SK-N-SH (cell line): Measurements from ENCODE around the gene MBD3. TPM values are rescaled to one million over a fixed set of nuclear protein-coding genes. Genes with fewer than 3 reads are reported as not detected.

ENCODE experiments used
- CTCF ChIA-PET: fragments of 300-600, 350-600 bp; formaldehyde crosslinking; extraction: SDS; loops from one replicate; lab custom pipeline; 2021; lab: Yijun Ruan, JAX
- POLR2A ChIA-PET: fragments of 350-600 bp; sonication (Branson Sonifier 250); formaldehyde crosslinking; extraction: SDS; loops from one replicate; lab custom pipeline; 2020; ENCODE audit warnings: antibody characterized with exemption, inconsistent platforms; lab: Yijun Ruan, JAX
- DNase-seq: peaks from one replicate; pipeline ENCODE4 v3.0.0; 2012
- H2AFZ ChIP-seq: fragments of 200-600 bp; sonication (generic); 2 replicates; pipeline ENCODE4 v1.8.1; 2016; ENCODE audit warnings: antibody characterized with exemption, mild to moderate bottlenecking, low read depth
- H3F3A ChIP-seq: fragments of 200-600 bp; sonication (generic); replicated peaks from 2 replicates; pipeline ENCODE3; 2016; ENCODE audit warnings: antibody characterized with exemption, mild to moderate bottlenecking; ENCODE audit not compliant: insufficient read depth
- H3K27ac ChIP-seq, 2 experiments: fragments of 200-500 bp in 1 of 2; fragments of 200-600 bp in 1 of 2; sonication (Bioruptor generic) in 1 of 2; sonication (generic), shearing (Covaris generic) in 1 of 2; 2 replicates each; pipeline versions ENCODE4 v1.5.1 to v1.6.1; 2014 to 2016; ENCODE audit warnings: low read depth in 2 of 2, inconsistent platforms in 1 of 2, low read length in 1 of 2, mild to moderate bottlenecking in 1 of 2, mixed read lengths in 1 of 2
- H3K27me3 ChIP-seq: fragments of 200-600 bp; sonication (generic), shearing (Covaris generic); 2 replicates; pipeline ENCODE4 v1.6.1; 2016; ENCODE audit warnings: mixed run types; ENCODE audit not compliant: insufficient read depth
- H3K36me3 ChIP-seq, 2 experiments: fragments of 200-500 bp in 1 of 2; fragments of 200-600 bp in 1 of 2; sonication (Bioruptor generic) in 1 of 2; sonication (generic) in 1 of 2; replicated peaks in 1 of 2; 2 replicates each; pipeline versions ENCODE3 to v1.5.1; 2014 to 2016; ENCODE audit warnings: low read length in 1 of 2, mild to moderate bottlenecking in 1 of 2; ENCODE audit not compliant: insufficient read depth in 2 of 2, control insufficient read depth in 1 of 2
- H3K4me1 ChIP-seq, 2 experiments: fragments of 200-500 bp in 1 of 2; fragments of 200-600 bp in 1 of 2; sonication (Bioruptor generic) in 1 of 2; sonication (generic), shearing (Covaris generic) in 1 of 2; 2 replicates each; pipeline versions ENCODE4 v1.5.1 to v1.6.1; 2014 to 2016; ENCODE audit warnings: low read depth in 1 of 2, low read length in 1 of 2, mixed run types in 1 of 2; ENCODE audit not compliant: insufficient read depth in 2 of 2, control insufficient read depth in 1 of 2
- H3K4me2 ChIP-seq: fragments of 200-600 bp; sonication (generic), shearing (Covaris generic); 2 replicates; pipeline ENCODE4 v1.6.1; 2017; ENCODE audit warnings: mixed run types
- H3K4me3 ChIP-seq, 2 experiments: fragments of 200-500 bp in 1 of 2; fragments of 200-600 bp in 1 of 2; sonication (Bioruptor generic) in 1 of 2; sonication (generic), shearing (Covaris generic) in 1 of 2; 2 replicates each; pipeline versions ENCODE4 v1.5.1 to v1.8.1; 2014 to 2016; ENCODE audit warnings: low read depth in 2 of 2, inconsistent platforms in 1 of 2, low read length in 1 of 2, mild to moderate bottlenecking in 1 of 2, mixed read lengths in 1 of 2, moderate library complexity in 1 of 2
- H3K79me2 ChIP-seq: fragments of 200-600 bp; sonication (generic); 2 replicates; pipeline ENCODE4 v1.8.1; 2017; ENCODE audit warnings: mild to moderate bottlenecking; ENCODE audit not compliant: insufficient read depth
- H3K9ac ChIP-seq: fragments of 200-600 bp; sonication (generic); 2 replicates; pipeline ENCODE4 v1.6.1; 2017; ENCODE audit warnings: mixed run types
- H3K9me2 ChIP-seq: fragments of 200-600 bp; sonication (generic); 2 replicates; pipeline ENCODE4 v1.6.1; 2017; ENCODE audit warnings: mixed run types
- H3K9me3 ChIP-seq: fragments of 200-600 bp; sonication (generic); 2 replicates; pipeline ENCODE4 v1.6.1; 2017; ENCODE audit warnings: mixed run types, mild to moderate bottlenecking, moderate library complexity
- H4K20me1 ChIP-seq: fragments of 200-600 bp; sonication (generic); 2 replicates; pipeline ENCODE4 v1.6.1; 2017; ENCODE audit warnings: mild to moderate bottlenecking, mixed run types; ENCODE audit not compliant: insufficient read depth
- CHD2 ChIP-seq: fragments of 150-350 bp; IDR thresholded peaks from 2 replicates; pipeline ENCODE4 v1.6.1; 2018; ENCODE audit warnings: low read length; ENCODE audit not compliant: partially characterized antibody
- EZH2phosphoT487 ChIP-seq: fragments of 200-600 bp; sonication (generic); IDR thresholded peaks from 2 replicates; pipeline ENCODE4 v1.6.1; 2017; ENCODE audit warnings: low read depth, mixed run types, mild to moderate bottlenecking, antibody characterized with exemption, moderate library complexity, borderline replicate concordance
- GATA2 ChIP-seq: sonication (generic); formaldehyde crosslinking; IDR thresholded peaks from 2 replicates; pipeline ENCODE4 v1.5.0; 2020; ENCODE audit warnings: mild to moderate bottlenecking, missing genetic modification reagents
- JUND ChIP-seq: IDR thresholded peaks from 2 replicates; pipeline ENCODE4 v1.4.0; 2012
- MAX ChIP-seq: IDR thresholded peaks from 2 replicates; pipeline ENCODE4 v1.4.0; 2012; ENCODE audit warnings: low read depth
- MXI1 ChIP-seq: IDR thresholded peaks from 2 replicates; pipeline ENCODE4 v1.6.1; 2012; ENCODE audit warnings: mild to moderate bottlenecking, low read depth, low read length, improper control_type of control experiment
- NFIC ChIP-seq: IDR thresholded peaks from 2 replicates; pipeline ENCODE4 v1.4.0; 2012; ENCODE audit warnings: borderline replicate concordance
- PBX3 ChIP-seq: IDR thresholded peaks from 2 replicates; pipeline ENCODE4; 2012
- RCOR1 ChIP-seq: fragments of 150-350 bp; IDR thresholded peaks from 2 replicates; pipeline ENCODE4 v1.6.1; 2017; ENCODE audit warnings: antibody characterized with exemption, low read length
- REST ChIP-seq: IDR thresholded peaks from 2 replicates; pipeline ENCODE4 v1.6.1; 2012; ENCODE audit warnings: mild to moderate bottlenecking, low read depth, low read length, moderate library complexity
- RFX5 ChIP-seq: IDR thresholded peaks from 2 replicates; pipeline ENCODE4 v1.6.1; 2012; ENCODE audit warnings: mild to moderate bottlenecking, improper control_type of control experiment, low read length
- SIN3A ChIP-seq: IDR thresholded peaks from 2 replicates; pipeline ENCODE4 v1.6.1; 2012; ENCODE audit warnings: low read depth, mild to moderate bottlenecking, low read length, moderate library complexity, borderline replicate concordance
- SMC3 ChIP-seq: IDR thresholded peaks from 2 replicates; pipeline ENCODE4 v1.6.1; 2012; ENCODE audit warnings: low read depth, low read length, improper control_type of control experiment
- USF2 ChIP-seq: fragments of 150-350 bp; IDR thresholded peaks from 2 replicates; pipeline ENCODE4 v1.6.1; 2017; ENCODE audit warnings: antibody characterized with exemption, low read length, low read depth, borderline replicate concordance
- WGBS: methylation state at CpG from one replicate; pipeline ENCODE4 v1.1.6; 2017; ENCODE audit warnings: low lambda C conversion rate; 5-methylcytosine and 5-hydroxymethylcytosine counted together
- polyA plus RNA-seq, 3 experiments: library from polyadenylated mRNA; depleted of rRNA; stranded (reverse); fragments of >200 nt; gene quantifications; 2 replicates each; pipeline ENCODE4 v1.2.3, GENCODE V29; 2012
- TF ChIP-seq, protein P1 (sequence below): IDR thresholded peaks from 2 replicates; pipeline ENCODE4 v1.4.0; 2012; ENCODE audit warnings: low read depth, borderline replicate concordance
- TF ChIP-seq, protein P2 (sequence below): IDR thresholded peaks from 2 replicates; pipeline ENCODE4 v1.4.0; 2012; ENCODE audit warnings: low read depth, borderline replicate concordance
- TF ChIP-seq, protein P3 (sequence below): fragments of 150-350 bp; IDR thresholded peaks from 2 replicates; pipeline ENCODE4 v1.6.1; 2016; ENCODE audit warnings: mild to moderate bottlenecking, low read depth, low read length
- TF ChIP-seq, protein P4 (sequence below): fragments of 200-600 bp; sonication (generic); IDR thresholded peaks from 2 replicates; pipeline ENCODE4 v1.6.1; 2017; ENCODE audit warnings: antibody characterized with exemption, mild to moderate bottlenecking, moderate library complexity

The MBD3 gene
- polyA plus RNA-seq, 1 of the 3 experiments (the other 2 are of a cell fraction) = 96.5 TPM

DNA sequence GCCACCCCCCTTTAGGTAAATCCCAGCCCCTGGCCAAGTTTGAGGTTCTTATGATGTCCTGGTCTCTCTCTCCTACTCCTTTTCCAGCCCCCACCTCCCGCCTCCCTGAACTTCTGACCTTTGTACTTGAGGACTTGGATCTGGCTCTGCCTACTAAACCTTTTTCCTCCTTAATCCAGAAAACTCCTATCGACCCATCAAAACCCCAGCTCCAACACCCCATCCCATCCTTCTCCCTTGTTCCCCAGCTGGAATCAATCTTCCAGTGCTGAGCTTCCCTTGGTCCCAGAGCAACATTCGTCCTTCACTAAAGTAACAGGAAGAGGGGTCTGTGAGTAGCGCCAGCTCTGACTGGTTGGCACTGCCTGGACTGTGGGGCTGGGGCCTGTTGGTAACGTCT lies 29.9 kb upstream of the MBD3 start:
- Histone ChIP-seq H3K27ac (no peak overlapping the region), H3K9me3 (no peaks in the 10 kb centered on the region), H3K4me1 (no peaks in the 10 kb centered on the region; a peak in 1 of 4 replicates), H3K79me2 (0 out of 2 replicates have a peak, but pooled peaks cover 8% of the 10 kb centered on the region), H2AFZ (no peak overlapping the region), H3F3A (peaks cover 2% of the 10 kb centered on the region), H4K20me1 (peaks cover 6% of the 10 kb centered on the region; the same call in 1 of the 2 replicates), H3K9ac (no peak overlapping the region), H3K4me3 (no peak overlapping the region), H3K4me2 (no peak overlapping the region), H3K27me3 (no peaks in the 10 kb centered on the region), H3K36me3 (peaks cover 0 to 65% of the 10 kb centered on the region in 2 experiments), H3K9me2 (no peaks in the 10 kb centered on the region)
- no peak for DNase-seq
- TF ChIP-seq, protein P1, sequence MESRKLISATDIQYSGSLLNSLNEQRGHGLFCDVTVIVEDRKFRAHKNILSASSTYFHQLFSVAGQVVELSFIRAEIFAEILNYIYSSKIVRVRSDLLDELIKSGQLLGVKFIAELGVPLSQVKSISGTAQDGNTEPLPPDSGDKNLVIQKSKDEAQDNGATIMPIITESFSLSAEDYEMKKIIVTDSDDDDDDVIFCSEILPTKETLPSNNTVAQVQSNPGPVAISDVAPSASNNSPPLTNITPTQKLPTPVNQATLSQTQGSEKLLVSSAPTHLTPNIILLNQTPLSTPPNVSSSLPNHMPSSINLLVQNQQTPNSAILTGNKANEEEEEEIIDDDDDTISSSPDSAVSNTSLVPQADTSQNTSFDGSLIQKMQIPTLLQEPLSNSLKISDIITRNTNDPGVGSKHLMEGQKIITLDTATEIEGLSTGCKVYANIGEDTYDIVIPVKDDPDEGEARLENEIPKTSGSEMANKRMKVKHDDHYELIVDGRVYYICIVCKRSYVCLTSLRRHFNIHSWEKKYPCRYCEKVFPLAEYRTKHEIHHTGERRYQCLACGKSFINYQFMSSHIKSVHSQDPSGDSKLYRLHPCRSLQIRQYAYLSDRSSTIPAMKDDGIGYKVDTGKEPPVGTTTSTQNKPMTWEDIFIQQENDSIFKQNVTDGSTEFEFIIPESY = no peak
- TF ChIP-seq MAX = no peak
- no peak for TF ChIP-seq RCOR1
- no peak for TF ChIP-seq SMC3
- no peak for TF ChIP-seq MXI1
- TF ChIP-seq, protein P2, sequence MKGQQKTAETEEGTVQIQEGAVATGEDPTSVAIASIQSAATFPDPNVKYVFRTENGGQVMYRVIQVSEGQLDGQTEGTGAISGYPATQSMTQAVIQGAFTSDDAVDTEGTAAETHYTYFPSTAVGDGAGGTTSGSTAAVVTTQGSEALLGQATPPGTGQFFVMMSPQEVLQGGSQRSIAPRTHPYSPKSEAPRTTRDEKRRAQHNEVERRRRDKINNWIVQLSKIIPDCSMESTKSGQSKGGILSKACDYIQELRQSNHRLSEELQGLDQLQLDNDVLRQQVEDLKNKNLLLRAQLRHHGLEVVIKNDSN = no peak
- no peak for TF ChIP-seq RFX5
- no peak for TF ChIP-seq SIN3A
- TF ChIP-seq REST = no peak
- TF ChIP-seq, protein P3, sequence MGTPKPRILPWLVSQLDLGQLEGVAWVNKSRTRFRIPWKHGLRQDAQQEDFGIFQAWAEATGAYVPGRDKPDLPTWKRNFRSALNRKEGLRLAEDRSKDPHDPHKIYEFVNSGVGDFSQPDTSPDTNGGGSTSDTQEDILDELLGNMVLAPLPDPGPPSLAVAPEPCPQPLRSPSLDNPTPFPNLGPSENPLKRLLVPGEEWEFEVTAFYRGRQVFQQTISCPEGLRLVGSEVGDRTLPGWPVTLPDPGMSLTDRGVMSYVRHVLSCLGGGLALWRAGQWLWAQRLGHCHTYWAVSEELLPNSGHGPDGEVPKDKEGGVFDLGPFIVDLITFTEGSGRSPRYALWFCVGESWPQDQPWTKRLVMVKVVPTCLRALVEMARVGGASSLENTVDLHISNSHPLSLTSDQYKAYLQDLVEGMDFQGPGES = no peak
- TF ChIP-seq CHD2 = no peak
- no peak for TF ChIP-seq GATA2 (CRISPR knock-in tag)
- no peak for TF ChIP-seq EZH2phosphoT487
- TF ChIP-seq USF2 = no peak
- no peak for TF ChIP-seq PBX3
- TF ChIP-seq, protein P4, sequence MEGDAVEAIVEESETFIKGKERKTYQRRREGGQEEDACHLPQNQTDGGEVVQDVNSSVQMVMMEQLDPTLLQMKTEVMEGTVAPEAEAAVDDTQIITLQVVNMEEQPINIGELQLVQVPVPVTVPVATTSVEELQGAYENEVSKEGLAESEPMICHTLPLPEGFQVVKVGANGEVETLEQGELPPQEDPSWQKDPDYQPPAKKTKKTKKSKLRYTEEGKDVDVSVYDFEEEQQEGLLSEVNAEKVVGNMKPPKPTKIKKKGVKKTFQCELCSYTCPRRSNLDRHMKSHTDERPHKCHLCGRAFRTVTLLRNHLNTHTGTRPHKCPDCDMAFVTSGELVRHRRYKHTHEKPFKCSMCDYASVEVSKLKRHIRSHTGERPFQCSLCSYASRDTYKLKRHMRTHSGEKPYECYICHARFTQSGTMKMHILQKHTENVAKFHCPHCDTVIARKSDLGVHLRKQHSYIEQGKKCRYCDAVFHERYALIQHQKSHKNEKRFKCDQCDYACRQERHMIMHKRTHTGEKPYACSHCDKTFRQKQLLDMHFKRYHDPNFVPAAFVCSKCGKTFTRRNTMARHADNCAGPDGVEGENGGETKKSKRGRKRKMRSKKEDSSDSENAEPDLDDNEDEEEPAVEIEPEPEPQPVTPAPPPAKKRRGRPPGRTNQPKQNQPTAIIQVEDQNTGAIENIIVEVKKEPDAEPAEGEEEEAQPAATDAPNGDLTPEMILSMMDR = no peak
- no peak for TF ChIP-seq NFIC
- no peak for TF ChIP-seq JUND
- POLR2A ChIA-PET = interaction anchor here (0.6 kb wide), 1 partner anchor 9 kb away, joined by 3 read pairs; no protein-coding TSS in a partner anchor
- WGBS = 99% methylated on average over 5 of the region's 5 CpGs
- CTCF ChIA-PET = interaction anchor here (1.0 to 2.1 kb wide), 3 partner anchors 16 to 146 kb away, joined by 3 to 7 read pairs (median 3); no protein-coding TSS in a partner anchor
